SK-N-SH (cell line): Measurements from ENCODE around the gene SRGAP3. TPM values are rescaled to one million over a fixed set of nuclear protein-coding genes. Genes with fewer than 3 reads are reported as not detected.

Experiments used
- CTCF ChIA-PET: fragments of 300-600, 350-600 bp; formaldehyde crosslinking; extraction: SDS; loops from one replicate; lab custom pipeline; 2021; lab: Yijun Ruan, JAX
- POLR2A ChIA-PET: fragments of 350-600 bp; sonication (Branson Sonifier 250); formaldehyde crosslinking; extraction: SDS; loops from one replicate; lab custom pipeline; 2020; ENCODE audit warnings: antibody characterized with exemption, inconsistent platforms; lab: Yijun Ruan, JAX
- DNase-seq: peaks from one replicate; pipeline ENCODE4 v3.0.0; 2012
- H2AFZ ChIP-seq: fragments of 200-600 bp; sonication (generic); 2 replicates; pipeline ENCODE4 v1.8.1; 2016; ENCODE audit warnings: antibody characterized with exemption, mild to moderate bottlenecking, low read depth
- H3F3A ChIP-seq: fragments of 200-600 bp; sonication (generic); replicated peaks from 2 replicates; pipeline ENCODE3; 2016; ENCODE audit warnings: antibody characterized with exemption, mild to moderate bottlenecking; ENCODE audit not compliant: insufficient read depth
- H3K27ac ChIP-seq, 2 experiments: fragments of 200-500 bp in 1 of 2; fragments of 200-600 bp in 1 of 2; sonication (Bioruptor generic) in 1 of 2; sonication (generic), shearing (Covaris generic) in 1 of 2; 2 replicates each; pipeline versions ENCODE4 v1.5.1 to v1.6.1; 2014 to 2016; ENCODE audit warnings: low read depth in 2 of 2, inconsistent platforms in 1 of 2, low read length in 1 of 2, mild to moderate bottlenecking in 1 of 2, mixed read lengths in 1 of 2
- H3K27me3 ChIP-seq: fragments of 200-600 bp; sonication (generic), shearing (Covaris generic); 2 replicates; pipeline ENCODE4 v1.6.1; 2016; ENCODE audit warnings: mixed run types; ENCODE audit not compliant: insufficient read depth
- H3K36me3 ChIP-seq, 2 experiments: fragments of 200-500 bp in 1 of 2; fragments of 200-600 bp in 1 of 2; sonication (Bioruptor generic) in 1 of 2; sonication (generic) in 1 of 2; replicated peaks in 1 of 2; 2 replicates each; pipeline versions ENCODE3 to v1.5.1; 2014 to 2016; ENCODE audit warnings: low read length in 1 of 2, mild to moderate bottlenecking in 1 of 2; ENCODE audit not compliant: insufficient read depth in 2 of 2, control insufficient read depth in 1 of 2
- H3K4me1 ChIP-seq, 2 experiments: fragments of 200-500 bp in 1 of 2; fragments of 200-600 bp in 1 of 2; sonication (Bioruptor generic) in 1 of 2; sonication (generic), shearing (Covaris generic) in 1 of 2; 2 replicates each; pipeline versions ENCODE4 v1.5.1 to v1.6.1; 2014 to 2016; ENCODE audit warnings: low read depth in 1 of 2, low read length in 1 of 2, mixed run types in 1 of 2; ENCODE audit not compliant: insufficient read depth in 2 of 2, control insufficient read depth in 1 of 2
- H3K4me2 ChIP-seq: fragments of 200-600 bp; sonication (generic), shearing (Covaris generic); 2 replicates; pipeline ENCODE4 v1.6.1; 2017; ENCODE audit warnings: mixed run types
- H3K4me3 ChIP-seq, 2 experiments: fragments of 200-500 bp in 1 of 2; fragments of 200-600 bp in 1 of 2; sonication (Bioruptor generic) in 1 of 2; sonication (generic), shearing (Covaris generic) in 1 of 2; 2 replicates each; pipeline versions ENCODE4 v1.5.1 to v1.8.1; 2014 to 2016; ENCODE audit warnings: low read depth in 2 of 2, inconsistent platforms in 1 of 2, low read length in 1 of 2, mild to moderate bottlenecking in 1 of 2, mixed read lengths in 1 of 2, moderate library complexity in 1 of 2
- H3K79me2 ChIP-seq: fragments of 200-600 bp; sonication (generic); 2 replicates; pipeline ENCODE4 v1.8.1; 2017; ENCODE audit warnings: mild to moderate bottlenecking; ENCODE audit not compliant: insufficient read depth
- H3K9ac ChIP-seq: fragments of 200-600 bp; sonication (generic); 2 replicates; pipeline ENCODE4 v1.6.1; 2017; ENCODE audit warnings: mixed run types
- H3K9me2 ChIP-seq: fragments of 200-600 bp; sonication (generic); 2 replicates; pipeline ENCODE4 v1.6.1; 2017; ENCODE audit warnings: mixed run types
- H3K9me3 ChIP-seq: fragments of 200-600 bp; sonication (generic); 2 replicates; pipeline ENCODE4 v1.6.1; 2017; ENCODE audit warnings: mixed run types, mild to moderate bottlenecking, moderate library complexity
- H4K20me1 ChIP-seq: fragments of 200-600 bp; sonication (generic); 2 replicates; pipeline ENCODE4 v1.6.1; 2017; ENCODE audit warnings: mild to moderate bottlenecking, mixed run types; ENCODE audit not compliant: insufficient read depth
- CHD2 ChIP-seq: fragments of 150-350 bp; IDR thresholded peaks from 2 replicates; pipeline ENCODE4 v1.6.1; 2018; ENCODE audit warnings: low read length; ENCODE audit not compliant: partially characterized antibody
- EP300 ChIP-seq, 2 experiments: IDR thresholded peaks; 2 replicates each; pipeline versions ENCODE4 v1.4.0 to v1.6.1; 2012; ENCODE audit warnings: borderline replicate concordance in 1 of 2, low read depth in 1 of 2, low read length in 1 of 2
- GABPA ChIP-seq: IDR thresholded peaks from 2 replicates; pipeline ENCODE4 v1.4.0; 2012; ENCODE audit warnings: low read depth, mild to moderate bottlenecking
- JUND ChIP-seq: IDR thresholded peaks from 2 replicates; pipeline ENCODE4 v1.4.0; 2012
- MEF2A ChIP-seq: IDR thresholded peaks from 2 replicates; pipeline ENCODE4 v1.4.0; 2012; ENCODE audit warnings: low read depth, borderline replicate concordance
- MXI1 ChIP-seq: IDR thresholded peaks from 2 replicates; pipeline ENCODE4 v1.6.1; 2012; ENCODE audit warnings: mild to moderate bottlenecking, low read depth, low read length, improper control_type of control experiment
- NFIC ChIP-seq: IDR thresholded peaks from 2 replicates; pipeline ENCODE4 v1.4.0; 2012; ENCODE audit warnings: borderline replicate concordance
- NRF1 ChIP-seq: IDR thresholded peaks from 2 replicates; pipeline ENCODE4 v1.6.1; 2012; ENCODE audit warnings: low read depth, mild to moderate bottlenecking, low read length
- POLR2AphosphoS5 ChIP-seq: IDR thresholded peaks from 2 replicates; pipeline ENCODE4 v1.6.1; 2012; ENCODE audit warnings: low read depth, low read length
- RAD21 ChIP-seq: IDR thresholded peaks from 2 replicates; pipeline ENCODE4 v1.6.1; 2012; ENCODE audit warnings: mild to moderate bottlenecking, low read length
- RCOR1 ChIP-seq: fragments of 150-350 bp; IDR thresholded peaks from 2 replicates; pipeline ENCODE4 v1.6.1; 2017; ENCODE audit warnings: antibody characterized with exemption, low read length
- RFX5 ChIP-seq: IDR thresholded peaks from 2 replicates; pipeline ENCODE4 v1.6.1; 2012; ENCODE audit warnings: mild to moderate bottlenecking, improper control_type of control experiment, low read length
- SIN3A ChIP-seq: IDR thresholded peaks from 2 replicates; pipeline ENCODE4 v1.6.1; 2012; ENCODE audit warnings: low read depth, mild to moderate bottlenecking, low read length, moderate library complexity, borderline replicate concordance
- SMC3 ChIP-seq: IDR thresholded peaks from 2 replicates; pipeline ENCODE4 v1.6.1; 2012; ENCODE audit warnings: low read depth, low read length, improper control_type of control experiment
- TCF12 ChIP-seq: IDR thresholded peaks from 2 replicates; pipeline ENCODE4 v1.4.0; 2012
- YY1 ChIP-seq: IDR thresholded peaks from 2 replicates; pipeline ENCODE4 v1.4.0; 2012; ENCODE audit warnings: low read depth, mild to moderate bottlenecking
- WGBS: methylation state at CpG from one replicate; pipeline ENCODE4 v1.1.6; 2017; ENCODE audit warnings: low lambda C conversion rate; 5-methylcytosine and 5-hydroxymethylcytosine counted together
- polyA plus RNA-seq, 3 experiments: library from polyadenylated mRNA; depleted of rRNA; stranded (reverse); fragments of >200 nt; gene quantifications; 2 replicates each; pipeline ENCODE4 v1.2.3, GENCODE V29; 2012
- TF ChIP-seq, protein P1 (sequence below): fragments of 150-350 bp; IDR thresholded peaks from 2 replicates; pipeline ENCODE4 v1.6.1; 2017; ENCODE audit warnings: antibody characterized with exemption, low read length, low read depth, borderline replicate concordance
- TF ChIP-seq, protein P2 (sequence below): IDR thresholded peaks from 2 replicates; pipeline ENCODE4 v1.4.0; 2012; ENCODE audit warnings: low read depth, borderline replicate concordance
- TF ChIP-seq, protein P3 (sequence below): IDR thresholded peaks from 2 replicates; pipeline ENCODE4 v1.4.0; 2012; ENCODE audit warnings: low read depth, borderline replicate concordance
- TF ChIP-seq, protein P4 (sequence below): IDR thresholded peaks from 2 replicates; pipeline ENCODE4; 2012
- TF ChIP-seq, protein P5 (sequence below): fragments of 150-350 bp; IDR thresholded peaks from 2 replicates; pipeline ENCODE4 v1.6.1; 2016; ENCODE audit warnings: mild to moderate bottlenecking, low read depth, low read length

Gene SRGAP3
- polyA plus RNA-seq, 1 of the 3 experiments (the other 2 are of a cell fraction) = 2.8 TPM

DNA sequence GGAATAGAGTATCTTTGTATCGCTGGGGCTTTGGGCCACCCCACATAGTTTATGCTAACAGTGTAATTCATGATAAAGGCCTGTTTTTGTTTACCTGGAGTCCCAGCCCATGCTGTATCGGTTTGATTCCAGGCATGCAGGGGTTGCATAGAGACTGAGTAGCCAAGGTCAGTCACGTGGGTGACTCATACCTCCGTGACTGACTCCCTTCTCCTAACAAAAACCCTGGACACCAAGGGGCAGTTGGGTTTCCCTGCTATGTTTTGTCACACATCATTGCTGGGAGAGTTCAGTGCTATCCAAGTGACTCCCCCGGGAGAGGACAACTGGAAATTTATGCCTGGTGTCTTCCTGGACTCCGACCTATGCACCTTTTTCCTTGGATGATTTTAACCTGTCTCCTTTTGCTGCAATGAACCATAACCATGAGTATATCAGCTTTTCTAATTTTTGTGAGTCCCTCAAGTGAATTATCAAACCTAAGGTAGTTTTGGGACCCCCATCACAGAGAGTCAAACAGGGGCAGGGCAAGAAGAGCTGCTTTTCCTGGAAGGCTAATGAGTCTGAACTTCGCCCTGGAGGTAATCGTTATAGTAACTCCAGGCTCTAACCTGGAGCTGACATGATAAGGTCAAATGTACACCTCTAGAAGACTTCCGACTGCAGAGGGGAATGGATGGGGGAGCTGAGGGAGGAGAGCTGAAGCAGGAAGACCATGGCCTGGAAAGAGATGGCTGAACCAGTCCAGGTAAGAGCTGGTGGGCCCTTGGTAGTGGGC, 57.0 kb downstream of the SRGAP3 start (continued):
- TF ChIP-seq MXI1 (no peak), TCF12 (no peak), GABPA (no peak), JUND (no peak), RFX5 (no peak)
- TF ChIP-seq, protein P1, sequence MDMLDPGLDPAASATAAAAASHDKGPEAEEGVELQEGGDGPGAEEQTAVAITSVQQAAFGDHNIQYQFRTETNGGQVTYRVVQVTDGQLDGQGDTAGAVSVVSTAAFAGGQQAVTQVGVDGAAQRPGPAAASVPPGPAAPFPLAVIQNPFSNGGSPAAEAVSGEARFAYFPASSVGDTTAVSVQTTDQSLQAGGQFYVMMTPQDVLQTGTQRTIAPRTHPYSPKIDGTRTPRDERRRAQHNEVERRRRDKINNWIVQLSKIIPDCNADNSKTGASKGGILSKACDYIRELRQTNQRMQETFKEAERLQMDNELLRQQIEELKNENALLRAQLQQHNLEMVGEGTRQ = no peak
- TF ChIP-seq, protein P2, sequence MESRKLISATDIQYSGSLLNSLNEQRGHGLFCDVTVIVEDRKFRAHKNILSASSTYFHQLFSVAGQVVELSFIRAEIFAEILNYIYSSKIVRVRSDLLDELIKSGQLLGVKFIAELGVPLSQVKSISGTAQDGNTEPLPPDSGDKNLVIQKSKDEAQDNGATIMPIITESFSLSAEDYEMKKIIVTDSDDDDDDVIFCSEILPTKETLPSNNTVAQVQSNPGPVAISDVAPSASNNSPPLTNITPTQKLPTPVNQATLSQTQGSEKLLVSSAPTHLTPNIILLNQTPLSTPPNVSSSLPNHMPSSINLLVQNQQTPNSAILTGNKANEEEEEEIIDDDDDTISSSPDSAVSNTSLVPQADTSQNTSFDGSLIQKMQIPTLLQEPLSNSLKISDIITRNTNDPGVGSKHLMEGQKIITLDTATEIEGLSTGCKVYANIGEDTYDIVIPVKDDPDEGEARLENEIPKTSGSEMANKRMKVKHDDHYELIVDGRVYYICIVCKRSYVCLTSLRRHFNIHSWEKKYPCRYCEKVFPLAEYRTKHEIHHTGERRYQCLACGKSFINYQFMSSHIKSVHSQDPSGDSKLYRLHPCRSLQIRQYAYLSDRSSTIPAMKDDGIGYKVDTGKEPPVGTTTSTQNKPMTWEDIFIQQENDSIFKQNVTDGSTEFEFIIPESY = no peak
- TF ChIP-seq, all 33 proteins: peak for 0

DNA sequence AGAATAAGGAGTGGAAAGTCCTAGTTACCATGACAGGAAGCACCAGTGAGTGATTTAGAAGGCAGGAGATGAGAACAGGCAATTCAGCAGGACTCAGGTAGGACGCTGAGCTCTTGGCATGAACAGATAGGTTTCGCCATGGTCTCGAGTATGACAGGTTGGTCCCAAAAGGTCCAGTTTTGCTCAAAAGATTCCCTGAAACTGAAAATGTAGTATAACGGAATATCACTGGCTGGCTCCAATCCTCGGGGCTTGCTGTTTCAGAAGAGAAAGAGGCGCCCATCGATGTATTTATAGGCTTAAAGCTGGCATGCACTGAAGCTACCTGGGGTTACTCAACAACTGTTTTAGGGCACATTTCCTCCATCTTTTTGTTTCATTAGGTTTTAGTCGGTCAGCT, 59.2 kb downstream of the SRGAP3 start:
- Histone ChIP-seq H4K20me1 (no peaks in the 10 kb centered on the region), H2AFZ (no peak overlapping the region), H3K9ac (no peak overlapping the region), H3K36me3 (no peaks in the 10 kb centered on the region), H3K9me3 (no peaks in the 10 kb centered on the region), H3K4me2 (no peak overlapping the region), H3K4me1 (no peaks in the 10 kb centered on the region; a peak in 1 of 4 replicates), H3K27ac (no peak overlapping the region), H3F3A (no peaks in the 10 kb centered on the region), H3K9me2 (no peaks in the 10 kb centered on the region), H3K4me3 (no peak overlapping the region), H3K27me3 (no peaks in the 10 kb centered on the region; the same call in 1 of the 2 replicates), H3K79me2 (no peaks in the 10 kb centered on the region)
- CTCF ChIA-PET = interaction anchor here (0.6 to 1.2 kb wide), 4 partner anchors 71 to 422 kb away, joined by 3 to 5 read pairs (median 3); no protein-coding TSS in a partner anchor
- DNase-seq = no peak
- WGBS = 73% methylated on average over 8 of the region's 8 CpGs
- POLR2A ChIA-PET = no interaction called here
- TF ChIP-seq CHD2 = no peak
- TF ChIP-seq RCOR1 = no peak
- TF ChIP-seq, protein P3, sequence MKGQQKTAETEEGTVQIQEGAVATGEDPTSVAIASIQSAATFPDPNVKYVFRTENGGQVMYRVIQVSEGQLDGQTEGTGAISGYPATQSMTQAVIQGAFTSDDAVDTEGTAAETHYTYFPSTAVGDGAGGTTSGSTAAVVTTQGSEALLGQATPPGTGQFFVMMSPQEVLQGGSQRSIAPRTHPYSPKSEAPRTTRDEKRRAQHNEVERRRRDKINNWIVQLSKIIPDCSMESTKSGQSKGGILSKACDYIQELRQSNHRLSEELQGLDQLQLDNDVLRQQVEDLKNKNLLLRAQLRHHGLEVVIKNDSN = no peak
- TF ChIP-seq MXI1 = no peak
- TF ChIP-seq, protein P4, sequence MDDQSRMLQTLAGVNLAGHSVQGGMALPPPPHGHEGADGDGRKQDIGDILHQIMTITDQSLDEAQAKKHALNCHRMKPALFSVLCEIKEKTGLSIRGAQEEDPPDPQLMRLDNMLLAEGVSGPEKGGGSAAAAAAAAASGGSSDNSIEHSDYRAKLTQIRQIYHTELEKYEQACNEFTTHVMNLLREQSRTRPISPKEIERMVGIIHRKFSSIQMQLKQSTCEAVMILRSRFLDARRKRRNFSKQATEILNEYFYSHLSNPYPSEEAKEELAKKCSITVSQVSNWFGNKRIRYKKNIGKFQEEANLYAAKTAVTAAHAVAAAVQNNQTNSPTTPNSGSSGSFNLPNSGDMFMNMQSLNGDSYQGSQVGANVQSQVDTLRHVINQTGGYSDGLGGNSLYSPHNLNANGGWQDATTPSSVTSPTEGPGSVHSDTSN = no peak
- no peak for TF ChIP-seq MEF2A
- no peak for TF ChIP-seq EP300 (IDR thresholded peaks at IDR 0.05; ENCODE audit: borderline replicate concordance in 1 of 2, low read depth in 1 of 2, low read length in 1 of 2)
- TF ChIP-seq, protein P2 = no peak
- no peak for TF ChIP-seq NRF1
- TF ChIP-seq RAD21 = no peak
- TF ChIP-seq SMC3 = no peak
- TF ChIP-seq JUND = no peak
- TF ChIP-seq POLR2AphosphoS5 = no peak
- TF ChIP-seq RFX5 = no peak
- no peak for TF ChIP-seq SIN3A
- no peak for TF ChIP-seq YY1
- TF ChIP-seq, protein P5, sequence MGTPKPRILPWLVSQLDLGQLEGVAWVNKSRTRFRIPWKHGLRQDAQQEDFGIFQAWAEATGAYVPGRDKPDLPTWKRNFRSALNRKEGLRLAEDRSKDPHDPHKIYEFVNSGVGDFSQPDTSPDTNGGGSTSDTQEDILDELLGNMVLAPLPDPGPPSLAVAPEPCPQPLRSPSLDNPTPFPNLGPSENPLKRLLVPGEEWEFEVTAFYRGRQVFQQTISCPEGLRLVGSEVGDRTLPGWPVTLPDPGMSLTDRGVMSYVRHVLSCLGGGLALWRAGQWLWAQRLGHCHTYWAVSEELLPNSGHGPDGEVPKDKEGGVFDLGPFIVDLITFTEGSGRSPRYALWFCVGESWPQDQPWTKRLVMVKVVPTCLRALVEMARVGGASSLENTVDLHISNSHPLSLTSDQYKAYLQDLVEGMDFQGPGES = no peak
- no peak for TF ChIP-seq NFIC
